ENCODE measurements around the gene CLDN4.

GRCh38 chr7:73851410-73852338, 20.9 kb downstream of the CLDN4 start:
- TF ChIP-seq CTCF (IDR thresholded peaks at IDR 0.05) (no peak), ZFX (IDR thresholded peaks at IDR 0.05; ENCODE audit: borderline replicate concordance) (no peak)
